Activated CD8-positive, alpha-beta T cell treated with anti-CD3 and anti-CD28 coated beads, Interleukin-2, amount 10 ng/mL, durations not matched to agents 7 days and 5 days (primary cell): ENCODE results near the gene POLR2J2. TPM values are rescaled to one million over a fixed set of nuclear protein-coding genes. Genes with fewer than 3 reads are reported as not detected.

ENCODE experiments used
- total RNA-seq, 2 experiments: library from RNA; stranded (reverse); gene quantifications; one replicate each; pipeline ENCODE4 v1.2.3, GENCODE V29; 2021

The POLR2J2 gene
- total RNA-seq, 2 experiments from 2014 or later, result 19.4 to 20.6 TPM

Other genes with a start within 250 kb of the POLR2J2 start
- 10 to 100 TPM; 72.5 to 72.8 TPM for gene ORAI2, start 238.1 kb downstream of the POLR2J2 start, total RNA-seq
- 10 to 100 TPM; 10.8 to 11.1 TPM for gene ALKBH4, start 206.8 kb downstream of the POLR2J2 start, total RNA-seq
- gene LRWD1, start 206.7 kb downstream of the POLR2J2 start, total RNA-seq, result 10 to 100 TPM; 16.7 to 21.7 TPM
- 10 to 100 TPM; 55.7 to 62.0 TPM for gene POLR2J, start 192.7 kb downstream of the POLR2J2 start, total RNA-seq
- 10 to 100 TPM; 18.9 to 21.1 TPM for gene RASA4B, start 153.9 kb downstream of the POLR2J2 start, total RNA-seq
- 10 to 100 TPM; 24.1 to 27.1 TPM for gene UPK3BL2, start 128.0 kb downstream of the POLR2J2 start, total RNA-seq
- gene SPDYE2, start 120.4 kb downstream of the POLR2J2 start, total RNA-seq, result under 1 TPM in 1 of 2 experiments, not detected in 1; 0.31 TPM
- 10 to 100 TPM; 52.4 to 59.4 TPM for gene POLR2J3, start 99.1 kb downstream of the POLR2J2 start, total RNA-seq
- 10 to 100 TPM; 59.0 to 61.8 TPM for gene RASA4, start 54.9 kb downstream of the POLR2J2 start, total RNA-seq
- gene UPK3BL1, start 28.9 kb downstream of the POLR2J2 start, total RNA-seq, result 10 to 100 TPM; 31.4 to 37.2 TPM
- gene SPDYE2B, start 21.3 kb downstream of the POLR2J2 start, total RNA-seq, result not detected
- gene FAM185A, start 77.3 kb upstream of the POLR2J2 start, total RNA-seq, result 10 to 100 TPM in 1 of 2 experiments, 1 to 10 TPM in 1; 9.4 to 10.5 TPM
- under 1 TPM in 1 of 2 experiments, not detected in 1; 0.21 TPM for gene LRRC17, start 241.3 kb upstream of the POLR2J2 start, total RNA-seq